H9 (cell line): ENCODE measurements around the gene OTX2. TPM values are rescaled to one million over a fixed set of nuclear protein-coding genes. Genes with fewer than 3 reads are reported as not detected.

Source experiments
- DNase-seq: peaks from one replicate; pipeline ENCODE4 v3.0.0-alpha.2; 2017
- H2AFZ ChIP-seq: one replicate; pipeline ENCODE4 v1.6.1; 2013; ENCODE audit warnings: mild to moderate bottlenecking, low read length, control low read depth, moderate library complexity
- H2AK5ac ChIP-seq: 2 replicates; pipeline ENCODE4 v1.6.1; 2013; ENCODE audit warnings: low read length, control low read depth, mixed read lengths; ENCODE audit not compliant: insufficient read length
- H2BK120ac ChIP-seq: one replicate; pipeline ENCODE4 v1.6.1; 2013; ENCODE audit warnings: low read depth, mild to moderate bottlenecking, low read length, control low read depth, inconsistent platforms; ENCODE audit not compliant: poor library complexity, severe bottlenecking
- H2BK12ac ChIP-seq: 2 replicates; pipeline ENCODE4 v1.6.1; 2013; ENCODE audit warnings: low read length, control low read depth, mixed read lengths, low read depth; ENCODE audit not compliant: insufficient read length
- H2BK15ac ChIP-seq: 2 replicates; pipeline ENCODE4 v1.6.1; 2013; ENCODE audit warnings: low read depth, low read length, control low read depth
- H2BK20ac ChIP-seq: one replicate; pipeline ENCODE4 v1.6.1; 2013; ENCODE audit warnings: low read depth, mild to moderate bottlenecking, low read length, control low read depth, inconsistent platforms; ENCODE audit not compliant: poor library complexity, severe bottlenecking
- H2BK5ac ChIP-seq: 2 replicates; pipeline ENCODE4 v1.6.1; 2013; ENCODE audit warnings: low read length, control low read depth, mixed read lengths; ENCODE audit not compliant: insufficient read length
- H3K14ac ChIP-seq: 2 replicates; pipeline ENCODE4 v1.6.1; 2013; ENCODE audit warnings: low read length, control low read depth; ENCODE audit not compliant: insufficient read depth
- H3K18ac ChIP-seq: 2 replicates; pipeline ENCODE4 v1.6.1; 2013; ENCODE audit warnings: low read depth, mild to moderate bottlenecking, mixed read lengths, low read length, control low read depth; ENCODE audit not compliant: insufficient read length
- H3K23ac ChIP-seq: 2 replicates; pipeline ENCODE4 v1.6.1; 2013; ENCODE audit warnings: low read length, control low read depth, mixed read lengths, low read depth; ENCODE audit not compliant: insufficient read length
- H3K23me2 ChIP-seq: 2 replicates; pipeline ENCODE4 v1.6.1; 2013; ENCODE audit warnings: low read depth, mild to moderate bottlenecking, mixed read lengths, low read length, control low read depth; ENCODE audit not compliant: insufficient read length, poor library complexity, severe bottlenecking
- H3K27ac ChIP-seq: 2 replicates; pipeline ENCODE4 v1.5.1; 2013; ENCODE audit warnings: low read length, control low read depth, mixed read lengths, low read depth; ENCODE audit not compliant: insufficient read length
- H3K27me3 ChIP-seq: 2 replicates; pipeline ENCODE4 v1.6.1; 2013; ENCODE audit warnings: low read length, control low read depth, inconsistent platforms; ENCODE audit not compliant: insufficient read depth
- H3K4ac ChIP-seq: 2 replicates; pipeline ENCODE4 v1.6.1; 2013; ENCODE audit warnings: low read depth, mild to moderate bottlenecking, control low read depth, inconsistent platforms, low read length, moderate library complexity
- H3K4me1 ChIP-seq: 2 replicates; pipeline ENCODE4 v1.6.1; 2013; ENCODE audit warnings: low read length, control low read depth, inconsistent platforms; ENCODE audit not compliant: insufficient read depth
- H3K4me2 ChIP-seq: 2 replicates; pipeline ENCODE4 v1.6.1; 2013; ENCODE audit warnings: low read length, control low read depth, mixed read lengths; ENCODE audit not compliant: insufficient read length, insufficient read depth
- H3K56ac ChIP-seq: 2 replicates; pipeline ENCODE4 v1.6.1; 2013; ENCODE audit warnings: low read depth, mild to moderate bottlenecking, mixed read lengths, low read length, control low read depth; ENCODE audit not compliant: insufficient read length
- H3K79me1 ChIP-seq: 2 replicates; pipeline ENCODE4 v1.6.1; 2013; ENCODE audit warnings: low read depth, mild to moderate bottlenecking, moderate library complexity, low read length, control low read depth, inconsistent platforms; ENCODE audit not compliant: insufficient read depth, poor library complexity, severe bottlenecking
- H3K79me2 ChIP-seq: 2 replicates; pipeline ENCODE4 v1.6.1; 2013; ENCODE audit warnings: low read length, control low read depth, inconsistent platforms; ENCODE audit not compliant: insufficient read depth
- H3K9ac ChIP-seq: 2 replicates; pipeline ENCODE4 v1.6.1; 2013; ENCODE audit warnings: low read length, control low read depth, mixed read lengths; ENCODE audit not compliant: insufficient read length; ENCODE audit errors: extremely low read depth
- H3K9me3 ChIP-seq: one replicate; pipeline ENCODE4 v1.6.1; 2013; ENCODE audit warnings: low read depth, low read length, inconsistent platforms; ENCODE audit not compliant: control insufficient read depth
- H3T11ph ChIP-seq: one replicate; pipeline ENCODE4 v1.6.1; 2013; ENCODE audit warnings: mild to moderate bottlenecking, low read length, control low read depth, inconsistent platforms
- H4K20me1 ChIP-seq: one replicate; pipeline ENCODE4 v1.6.1; 2013; ENCODE audit not compliant: control insufficient read depth, insufficient read length, insufficient read depth
- H4K5ac ChIP-seq: 2 replicates; pipeline ENCODE4 v1.6.1; 2013; ENCODE audit warnings: low read depth, mild to moderate bottlenecking, mixed read lengths, low read length, control low read depth; ENCODE audit not compliant: insufficient read length
- H4K8ac ChIP-seq: replicated peaks from 2 replicates; pipeline ENCODE4 v1.6.1; 2013; ENCODE audit warnings: low read length, control low read depth, mixed read lengths, low read depth; ENCODE audit not compliant: insufficient read length
- H4K91ac ChIP-seq: 2 replicates; pipeline ENCODE4 v1.6.1; 2013; ENCODE audit warnings: low read depth, mild to moderate bottlenecking, moderate library complexity, mixed read lengths, low read length, control low read depth; ENCODE audit not compliant: insufficient read length
- H3K27ac Mint-ChIP-seq, 3 experiments: 2 replicates in 2 of 3; 3 replicates in 1 of 3; pipeline ENCODE4 v1.8.0; 2020 to 2021; ENCODE audit warnings: mixed read lengths in 3 of 3, mild to moderate bottlenecking in 1 of 3, moderate library complexity in 1 of 3
- H3K27me3 Mint-ChIP-seq: 2 replicates; pipeline ENCODE4 v1.8.0; 2021; ENCODE audit warnings: low read depth, mild to moderate bottlenecking, moderate library complexity, mixed read lengths
- H3K36me3 Mint-ChIP-seq, 3 experiments: 2 replicates in 2 of 3; 3 replicates in 1 of 3; pipeline ENCODE4 v1.8.0; 2020 to 2021; ENCODE audit warnings: low read depth in 3 of 3, mixed read lengths in 3 of 3; ENCODE audit not compliant: insufficient read depth in 1 of 3
- H3K4me1 Mint-ChIP-seq, 2 experiments: 2 replicates each; pipeline ENCODE4 v1.8.0; 2020; ENCODE audit warnings: mixed read lengths in 2 of 2
- H3K4me3 Mint-ChIP-seq, 2 experiments: 2 replicates in 1 of 2; 3 replicates in 1 of 2; pipeline ENCODE4 v1.8.0; 2020 to 2021; ENCODE audit warnings: mild to moderate bottlenecking in 2 of 2, mixed read lengths in 2 of 2, moderate library complexity in 1 of 2
- H3K9me3 Mint-ChIP-seq, 2 experiments: 2 replicates in 1 of 2; 3 replicates in 1 of 2; pipeline ENCODE4 v1.8.0; 2020; ENCODE audit warnings: mild to moderate bottlenecking in 2 of 2, mixed read lengths in 2 of 2, moderate library complexity in 1 of 2
- WGBS: extraction: QIAGEN DNeasy Blood & Tissue Kit; methylation state at CpG from one replicate; pipeline ENCODE4 v1.1.7; 2013; ENCODE audit warnings: missing lambda C conversion rate, low lambda C conversion rate, mixed read lengths; ENCODE audit not compliant: insufficient read length; ENCODE audit errors: extremely low coverage; 5-methylcytosine and 5-hydroxymethylcytosine counted together
- total RNA-seq: library from RNA; stranded (reverse); gene quantifications from 2 replicates; pipeline ENCODE4 v1.2.1, GENCODE V29; 2021
- TF ChIP-seq, protein P1 (sequence below): fragments of 200-600 bp; sonication (generic); conservative IDR thresholded peaks from 3 replicates; pipeline ENCODE4 v1.8.0; 2021; ENCODE audit warnings: antibody characterized with exemption, mild to moderate bottlenecking

Gene OTX2
- total RNA-seq, 1 experiment from 2014 or later = 193 TPM

DNA sequence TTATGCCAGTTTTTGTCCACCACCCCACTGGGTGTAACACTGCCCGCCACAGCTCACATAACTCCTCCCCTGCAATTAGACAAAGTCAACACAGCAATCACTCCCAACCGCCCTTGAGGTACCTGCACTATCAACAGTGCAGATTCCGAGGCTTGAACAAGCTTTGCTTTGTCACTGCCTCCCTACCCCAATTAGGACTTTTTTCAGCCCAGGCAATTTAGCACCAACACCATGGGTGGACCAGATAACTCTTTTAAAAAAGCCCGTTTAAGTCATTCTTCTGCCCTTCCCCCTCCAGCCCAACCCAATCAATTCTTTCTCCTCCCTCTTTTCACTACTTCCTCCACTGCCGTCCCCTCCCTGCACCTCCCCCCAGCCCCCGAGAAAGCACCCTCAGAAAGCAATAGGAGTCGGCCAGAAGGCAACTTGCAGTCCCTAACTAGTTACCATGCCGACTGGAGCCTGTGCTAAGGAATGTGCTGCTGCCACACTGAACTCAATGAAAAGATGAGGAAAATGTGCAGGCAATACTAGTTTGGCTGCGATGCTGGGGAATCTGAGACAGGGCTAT is 45.7 kb upstream of the OTX2 start:
- Histone ChIP-seq H4K20me1 (no peaks in the 10 kb centered on the region), H2BK15ac (no peak overlapping the region), H3K9me3 (no peaks in the 10 kb centered on the region), H3K23ac (no peak overlapping the region), H3K18ac (no peak overlapping the region), H2AFZ (no peak overlapping the region), H3K27ac (no peak overlapping the region), H3K4me1 (peaks cover 4% of the 10 kb centered on the region; the same call in 1 of the 2 replicates), H3K56ac (no peak overlapping the region), H4K8ac (no peak overlapping the region), H3K79me1 (no peaks in the 10 kb centered on the region), H2AK5ac (no peak overlapping the region), H3T11ph (no peak overlapping the region), H3K4me2 (peak overlapping the region; percentile 63), H2BK20ac (no peak overlapping the region), H2BK120ac (no peak overlapping the region), H2BK12ac (no peak overlapping the region), H3K79me2 (no peaks in the 10 kb centered on the region), H3K14ac (no peak overlapping the region), H3K4ac (no peak overlapping the region), H3K27me3 (no peaks in the 10 kb centered on the region; the same call in 1 of the 2 replicates), H2BK5ac (no peak overlapping the region), H3K23me2 (peaks cover 4% of the 10 kb centered on the region), H4K5ac (no peak overlapping the region), H3K9ac (no peak overlapping the region), H4K91ac (no peak overlapping the region)
- H3K27me3 Mint-ChIP-seq = peaks cover 14% of the 10 kb centered on the region
- peaks cover 60 to 61% of the 10 kb centered on the region in 2 experiments for H3K4me1 Mint-ChIP-seq
- H3K9me3 Mint-ChIP-seq = no peaks in the 10 kb centered on the region
- TF ChIP-seq, protein P1, sequence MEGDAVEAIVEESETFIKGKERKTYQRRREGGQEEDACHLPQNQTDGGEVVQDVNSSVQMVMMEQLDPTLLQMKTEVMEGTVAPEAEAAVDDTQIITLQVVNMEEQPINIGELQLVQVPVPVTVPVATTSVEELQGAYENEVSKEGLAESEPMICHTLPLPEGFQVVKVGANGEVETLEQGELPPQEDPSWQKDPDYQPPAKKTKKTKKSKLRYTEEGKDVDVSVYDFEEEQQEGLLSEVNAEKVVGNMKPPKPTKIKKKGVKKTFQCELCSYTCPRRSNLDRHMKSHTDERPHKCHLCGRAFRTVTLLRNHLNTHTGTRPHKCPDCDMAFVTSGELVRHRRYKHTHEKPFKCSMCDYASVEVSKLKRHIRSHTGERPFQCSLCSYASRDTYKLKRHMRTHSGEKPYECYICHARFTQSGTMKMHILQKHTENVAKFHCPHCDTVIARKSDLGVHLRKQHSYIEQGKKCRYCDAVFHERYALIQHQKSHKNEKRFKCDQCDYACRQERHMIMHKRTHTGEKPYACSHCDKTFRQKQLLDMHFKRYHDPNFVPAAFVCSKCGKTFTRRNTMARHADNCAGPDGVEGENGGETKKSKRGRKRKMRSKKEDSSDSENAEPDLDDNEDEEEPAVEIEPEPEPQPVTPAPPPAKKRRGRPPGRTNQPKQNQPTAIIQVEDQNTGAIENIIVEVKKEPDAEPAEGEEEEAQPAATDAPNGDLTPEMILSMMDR = no peak
- peak overlapping the region; percentile 65 to 82 for H3K4me3 Mint-ChIP-seq
- H3K36me3 Mint-ChIP-seq = peaks cover 0 to 4% (median 0%) of the 10 kb centered on the region in 3 experiments; a peak in 1 of 7 replicates
- peak overlapping the region; percentile 87 to 96 (median 92) for H3K27ac Mint-ChIP-seq
- no CpG with 5 or more reads among the region's 9 CpGs for WGBS
- peak; percentile 84 for DNase-seq
